Activated gamma-delta T cell treated with anti-CD3 and anti-CD28 coated beads, Interleukin-2, amount 50 U/mL, for 16 hours (primary cell): ENCODE results near the gene MXD1.
"Not testable (repeated sequence)": the region's sequence is repeated elsewhere in the genome, so short reads cannot be mapped to it uniquely, and the experiment has no call there.

ENCODE experiments used
- DNase-seq: peaks from one replicate; pipeline ENCODE4 v3.0.0-alpha.2; 2020; ENCODE audit warnings: low read depth

The MXD1 gene

DNA sequence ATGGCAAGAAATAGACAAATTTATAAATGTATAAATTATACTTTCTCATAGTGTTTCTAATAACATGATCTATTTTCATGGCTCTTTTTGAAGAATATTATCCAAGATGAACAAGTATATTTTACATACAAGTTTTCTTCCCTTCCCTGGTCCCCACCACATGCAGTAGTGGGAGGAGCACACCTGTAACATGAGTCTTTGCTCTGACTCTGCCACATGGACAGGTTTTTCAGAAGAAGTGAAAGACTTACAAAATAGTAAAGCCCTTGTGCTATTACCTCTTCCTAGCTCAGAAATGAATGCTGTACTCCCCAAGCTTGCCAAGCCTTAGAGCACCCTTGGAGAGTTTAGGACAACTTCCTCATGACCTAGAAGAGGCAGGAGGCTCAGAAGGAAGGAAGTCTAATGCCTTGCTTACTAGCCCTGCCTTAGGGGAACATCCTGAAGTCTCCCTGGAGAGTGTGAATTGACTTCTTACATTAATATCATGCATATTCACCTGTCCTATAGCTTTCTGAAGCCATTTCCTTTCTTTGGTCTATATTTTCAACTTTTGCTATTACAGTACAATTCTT, 18.4 kb downstream of the MXD1 start:
- DNase-seq, result no peak

DNA sequence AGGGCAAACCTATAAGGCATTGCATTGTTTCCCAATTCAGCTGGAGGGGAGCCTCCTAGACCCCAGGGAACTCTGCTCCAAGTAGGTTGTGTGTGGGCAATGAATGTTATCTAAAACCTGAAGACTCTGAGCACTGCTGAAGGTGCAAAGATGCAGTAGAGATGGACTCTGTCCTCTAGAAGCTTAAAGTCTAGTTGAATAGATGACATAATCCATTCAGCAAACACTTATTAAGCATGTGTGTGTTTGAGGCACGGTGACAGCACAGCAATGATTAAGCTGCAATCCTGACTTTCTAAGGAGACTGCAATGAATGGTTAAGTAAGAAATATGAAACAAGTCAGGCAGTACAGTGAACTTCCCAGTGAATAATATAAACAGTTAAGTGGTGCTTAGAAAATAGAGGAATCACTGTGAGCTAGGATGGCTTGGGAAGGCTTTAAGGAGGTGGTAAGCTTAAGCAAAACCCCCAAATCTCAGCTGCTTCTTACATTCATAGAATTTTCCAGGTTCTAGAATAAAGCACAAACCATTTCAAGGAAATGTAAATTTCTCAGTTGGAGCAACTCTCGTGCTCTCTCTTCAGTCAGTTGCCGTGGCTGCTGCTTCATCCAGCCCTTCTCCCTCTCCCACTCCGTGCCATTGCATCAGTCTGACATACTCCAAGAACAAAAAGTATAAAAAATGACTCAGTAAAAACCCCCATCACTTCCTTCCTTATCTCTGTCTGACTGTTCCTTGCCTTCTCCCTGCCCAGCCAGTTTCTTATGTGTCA, 19.1 kb downstream of the MXD1 start:
- DNase-seq, result no peak

GRCh38 chr2:69934614-69934908, 19.7 kb downstream of the MXD1 start:
- no peak for DNase-seq

DNA sequence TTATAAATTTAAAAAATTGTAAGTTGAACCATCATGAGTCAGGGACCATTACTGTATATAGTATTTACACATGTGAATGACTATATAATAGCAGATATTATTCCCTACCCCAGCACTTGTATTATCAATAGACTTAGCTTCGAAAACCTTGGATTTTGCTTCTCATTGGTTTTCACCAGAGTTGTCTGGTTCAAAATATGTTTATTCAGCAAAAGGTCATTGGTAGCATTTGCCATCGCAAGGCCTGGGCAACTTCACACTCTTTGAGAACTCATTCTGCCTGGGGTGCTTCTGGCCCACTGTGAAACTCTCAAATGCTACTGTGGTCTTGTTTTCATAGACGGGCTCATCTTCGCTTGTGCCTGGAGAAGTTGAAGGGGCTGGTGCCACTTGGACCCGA, 20.1 kb downstream of the MXD1 start:
- DNase-seq, result no peak

GRCh38 chr2:69936906-69937305, 22.0 kb downstream of the MXD1 start:
- no peak for DNase-seq

DNA sequence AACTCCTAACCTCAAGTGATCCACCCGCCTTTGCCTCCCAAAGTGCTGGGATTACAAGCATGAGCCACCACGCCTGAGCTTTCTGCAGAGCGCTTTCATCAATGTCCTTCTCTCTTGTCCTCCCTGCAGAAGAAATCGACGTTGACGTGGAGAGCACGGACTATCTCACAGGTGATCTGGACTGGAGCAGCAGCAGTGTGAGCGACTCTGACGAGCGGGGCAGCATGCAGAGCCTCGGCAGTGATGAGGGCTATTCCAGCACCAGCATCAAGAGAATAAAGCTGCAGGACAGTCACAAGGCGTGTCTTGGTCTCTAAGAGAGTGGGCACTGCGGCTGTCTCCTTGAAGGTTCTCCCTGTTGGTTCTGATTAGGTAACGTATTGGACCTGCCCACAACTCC, 23.1 kb downstream of the MXD1 start:
- no peak for DNase-seq

DNA sequence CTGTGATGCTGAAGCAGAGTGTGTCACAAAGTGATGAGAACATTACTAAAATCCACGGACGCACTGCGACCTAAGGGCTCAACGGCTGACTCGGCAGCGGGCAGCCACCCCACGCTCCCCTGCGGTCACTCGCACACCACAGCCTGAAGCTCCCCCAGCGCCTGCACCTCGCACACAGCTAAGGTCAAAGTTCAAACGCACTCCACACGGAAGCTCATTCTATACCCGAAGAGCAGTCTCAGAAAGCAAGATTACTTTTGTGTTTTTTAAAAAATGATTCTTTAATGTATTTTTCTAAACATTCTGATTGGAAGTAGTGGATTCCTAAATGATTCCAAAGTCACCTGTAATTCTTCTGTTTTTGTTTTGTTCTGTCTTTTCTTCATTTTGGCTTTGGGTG, 24.8 kb downstream of the MXD1 start:
- DNase-seq, result no peak

GRCh38 chr2:69940691-69941090, 25.8 kb downstream of the MXD1 start:
- no peak for DNase-seq

DNA sequence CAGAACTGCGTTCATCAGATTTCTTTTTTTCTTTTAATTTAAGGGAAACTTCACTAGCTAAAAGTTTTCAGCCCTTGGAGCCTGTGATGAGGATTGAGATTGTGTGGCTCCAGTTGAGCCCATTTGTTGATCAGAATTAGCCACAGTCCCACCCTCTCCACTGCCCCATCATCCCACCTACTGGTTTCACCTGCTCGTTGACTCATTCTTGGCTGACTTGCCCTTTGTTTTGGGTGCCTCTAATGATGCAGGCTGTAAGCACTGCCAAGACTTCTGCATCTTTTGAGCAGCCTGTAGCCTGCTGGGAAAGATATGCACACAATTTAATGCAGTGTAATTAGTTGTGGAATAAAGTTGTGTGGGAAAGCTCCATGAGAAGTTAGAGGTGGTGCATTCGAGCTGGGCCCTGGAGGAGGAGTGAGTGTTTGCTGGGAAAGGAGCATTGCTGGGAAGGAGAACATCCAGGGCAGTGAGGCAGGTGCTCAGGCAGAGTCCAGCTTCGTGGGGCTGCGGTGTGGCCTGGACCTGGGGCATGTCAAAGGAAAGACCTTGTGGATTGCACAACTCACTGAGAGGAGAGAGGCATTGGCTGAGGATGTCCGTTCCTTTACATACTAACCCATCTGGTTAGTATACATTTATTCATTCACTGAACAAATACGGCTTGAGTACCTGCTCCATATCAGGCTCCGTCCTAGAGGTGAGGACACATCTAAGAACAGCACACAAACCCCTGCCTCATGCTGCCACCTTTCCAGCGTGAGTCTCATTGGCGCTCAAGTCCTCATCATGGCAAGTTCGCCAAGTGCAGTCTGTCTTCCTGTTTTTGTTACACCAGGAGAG, 28.3 kb downstream of the MXD1 start:
- no peak for DNase-seq

GRCh38 chr2:69943843-69944525, 29.1 kb downstream of the MXD1 start:
- DNase-seq, result no peak

DNA sequence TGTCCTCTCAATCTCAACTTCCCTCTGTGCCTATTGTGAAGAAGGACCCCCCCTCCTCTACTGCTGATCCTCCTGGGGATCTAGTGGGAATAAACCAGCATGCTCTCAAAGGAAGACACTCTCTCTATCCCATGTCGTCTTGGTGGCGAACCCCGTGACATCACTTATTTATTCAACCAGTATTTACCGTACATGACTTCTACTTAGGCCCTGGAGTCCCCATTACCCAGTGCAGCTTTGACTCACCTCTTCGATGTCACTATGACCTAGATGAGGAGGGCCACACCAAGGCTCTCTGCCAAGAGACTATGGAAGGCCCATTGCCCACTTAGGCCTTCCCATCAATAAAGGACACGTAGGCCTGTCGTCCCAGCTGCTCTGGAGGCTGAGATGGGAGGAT, 29.8 kb downstream of the MXD1 start:
- DNase-seq, result no peak

DNA sequence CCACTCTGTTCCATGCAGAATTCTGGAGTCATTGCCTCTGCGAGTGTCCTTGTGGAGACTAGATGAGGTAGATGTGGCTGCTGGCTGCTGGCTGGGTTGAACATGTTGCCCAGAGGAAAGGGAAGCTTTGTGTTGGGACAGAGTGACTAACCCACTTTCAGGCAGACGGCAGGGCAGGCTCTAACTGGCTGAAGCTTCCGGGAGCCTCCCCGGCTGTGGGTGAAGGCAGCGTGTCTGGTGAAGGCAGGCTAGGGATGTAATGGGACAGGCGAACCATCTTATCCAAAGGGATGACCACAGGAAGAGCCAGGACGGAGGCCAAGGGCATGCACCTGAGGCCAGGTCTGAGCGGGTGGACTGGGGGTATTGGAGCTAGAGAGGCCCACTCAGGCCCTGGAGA, 30.5 kb downstream of the MXD1 start:
- no peak for DNase-seq

DNA sequence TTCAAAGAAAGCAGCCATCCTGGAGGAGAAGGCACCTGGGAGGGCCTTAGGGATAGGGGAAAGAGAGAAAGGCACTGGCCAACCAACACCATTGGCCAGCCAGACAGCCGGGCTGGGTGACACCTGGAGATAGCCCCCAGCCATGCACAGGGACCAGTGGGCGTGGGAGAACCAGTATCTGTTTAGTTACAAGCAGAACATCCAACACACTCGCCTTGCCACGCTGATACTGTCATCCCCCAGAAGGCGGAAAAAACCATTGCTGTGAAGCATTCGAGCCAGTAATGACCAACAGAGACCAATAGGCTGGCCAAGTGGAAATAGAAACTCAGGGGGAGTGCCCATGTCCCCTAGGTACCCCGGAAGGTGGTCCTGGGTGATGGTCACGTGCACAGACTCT, 31.0 kb downstream of the MXD1 start:
- DNase-seq, result no peak

DNA sequence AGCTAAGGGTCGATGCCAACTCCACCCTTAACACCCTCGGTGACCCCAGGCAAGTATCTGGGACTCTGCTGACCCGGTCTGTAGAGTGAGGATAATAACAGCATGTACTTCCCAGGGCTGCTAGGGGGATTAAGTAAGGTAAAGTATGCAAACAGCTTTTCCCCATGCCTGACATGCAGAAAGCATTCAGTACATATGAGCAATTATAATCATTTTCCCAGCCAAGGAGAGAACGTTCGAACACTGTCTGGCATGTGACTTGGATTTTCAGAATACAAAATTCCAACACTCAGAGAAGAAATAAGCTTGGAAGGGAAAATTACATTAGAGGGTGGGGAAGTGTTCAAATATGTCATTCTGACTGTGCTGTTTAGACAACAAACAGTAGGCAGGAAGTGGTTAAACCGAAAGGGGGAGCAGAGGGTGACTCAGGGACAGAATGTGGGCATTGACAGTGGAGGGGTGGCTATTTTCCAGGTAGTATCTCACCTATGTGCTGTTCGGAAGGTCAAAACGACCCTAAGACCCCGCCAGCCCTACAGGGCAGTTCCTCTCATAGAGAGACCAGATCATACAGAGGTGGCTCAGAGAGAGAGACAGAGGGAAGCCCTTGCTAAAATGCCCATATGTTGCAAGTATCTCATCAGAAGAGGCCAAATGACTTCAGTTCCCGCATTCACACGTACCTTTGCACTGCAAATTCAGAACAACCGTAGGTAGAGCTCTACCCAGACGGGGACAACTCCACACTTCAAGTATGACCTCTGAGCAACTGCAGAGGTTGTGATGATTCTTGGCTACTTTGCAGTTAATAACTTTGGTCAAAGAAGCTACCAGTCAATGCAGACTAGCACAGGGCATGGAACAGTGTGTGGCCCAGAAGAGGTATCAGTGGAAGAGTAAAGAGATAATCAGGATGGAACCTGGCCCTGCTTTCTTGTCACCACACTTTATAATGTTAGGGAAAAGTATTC, 31.7 kb downstream of the MXD1 start:
- DNase-seq, result peak; percentile 47

- DNase-seq, result no peak
Observed at GRCh38 chr2:69947325-69947931, 32.5 kb downstream of the MXD1 start.

DNA sequence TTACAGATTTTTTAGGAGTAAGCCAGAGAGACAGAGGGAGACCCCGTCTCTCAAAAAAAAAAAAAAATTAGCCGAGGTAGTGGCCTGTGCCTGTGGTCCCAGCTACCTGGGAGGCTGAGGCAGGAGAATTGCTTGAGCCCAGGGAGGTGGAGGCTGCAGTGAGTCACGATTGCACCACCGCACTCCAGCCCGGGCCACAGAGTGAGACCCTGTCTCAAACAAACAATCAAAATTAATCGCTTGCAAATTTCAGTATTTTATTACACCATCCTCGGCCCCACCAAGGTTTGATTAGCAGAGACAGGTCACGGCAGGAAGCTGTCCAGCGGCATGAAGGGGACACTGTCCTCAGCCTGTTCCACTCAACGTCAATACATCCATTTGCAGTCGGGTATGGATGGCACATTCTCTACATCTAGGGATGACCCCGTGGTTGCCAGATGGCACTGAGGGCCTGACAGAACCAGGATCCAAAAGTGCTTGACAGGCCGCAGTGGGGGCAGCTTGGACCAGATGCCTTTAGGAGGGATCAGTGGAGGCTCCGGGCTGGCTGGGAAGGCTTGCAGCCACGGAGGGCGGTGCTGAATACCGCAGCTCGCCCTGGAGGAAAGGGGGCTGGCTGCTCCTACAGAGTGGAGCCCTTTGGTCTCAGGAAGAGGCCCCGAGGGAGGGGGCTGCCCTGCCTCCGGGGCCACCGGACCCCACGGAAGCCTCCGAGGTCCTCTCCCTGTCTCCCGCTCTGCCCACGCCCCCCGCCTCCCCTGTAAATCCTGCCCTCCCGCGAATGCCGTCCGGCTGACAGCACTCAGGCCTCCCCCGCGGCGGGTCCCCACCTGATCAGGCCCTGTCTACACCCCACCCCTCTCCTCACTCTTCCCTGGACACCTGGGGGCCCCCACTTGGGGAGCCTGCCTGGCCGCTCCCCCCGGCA, 33.4 kb downstream of the MXD1 start:
- no peak for DNase-seq

- no peak for DNase-seq
Observed at GRCh38 chr2:69948963-69949645, 34.2 kb downstream of the MXD1 start.

GRCh38 chr2:69950241-69950640, 35.3 kb downstream of the MXD1 start:
- no peak for DNase-seq

GRCh38 chr2:69950671-69951070, 35.8 kb downstream of the MXD1 start:
- not testable (repeated sequence) for DNase-seq
